Measurements from ENCODE around the gene CPEB4.

Gene CPEB4

DNA sequence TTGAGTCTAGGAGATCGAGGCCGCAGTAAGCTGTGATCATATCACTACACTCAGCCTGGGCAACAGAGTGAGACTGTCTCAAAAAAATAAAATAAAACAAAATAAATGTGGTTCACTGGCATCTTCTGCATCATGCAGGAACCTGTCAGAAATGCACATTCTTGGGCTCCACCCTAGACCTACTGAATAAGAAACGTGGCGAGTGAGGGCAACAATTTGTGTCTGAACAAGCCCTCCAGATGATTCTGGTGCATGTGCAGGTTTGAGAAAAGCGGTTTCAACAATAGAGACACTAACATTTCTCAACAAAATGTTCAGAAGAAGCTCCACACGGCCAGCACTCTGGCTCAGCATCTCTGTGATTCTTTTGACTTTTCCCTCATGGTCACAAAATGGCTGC lies 42.8 kb upstream of the CPEB4 start:
- Histone ChIP-seq H3K27me3 (replicated peaks; ENCODE audit: control insufficient read depth, insufficient read depth, low read length) (no peaks in the 10 kb centered on the region), H3K36me3 (ENCODE audit: control insufficient read depth, insufficient read depth, low read length) (no peaks in the 10 kb centered on the region), H3K4me3 (replicated peaks; ENCODE audit: low read depth, low read length) (no peak overlapping the region)
- TF ChIP-seq, protein P1, sequence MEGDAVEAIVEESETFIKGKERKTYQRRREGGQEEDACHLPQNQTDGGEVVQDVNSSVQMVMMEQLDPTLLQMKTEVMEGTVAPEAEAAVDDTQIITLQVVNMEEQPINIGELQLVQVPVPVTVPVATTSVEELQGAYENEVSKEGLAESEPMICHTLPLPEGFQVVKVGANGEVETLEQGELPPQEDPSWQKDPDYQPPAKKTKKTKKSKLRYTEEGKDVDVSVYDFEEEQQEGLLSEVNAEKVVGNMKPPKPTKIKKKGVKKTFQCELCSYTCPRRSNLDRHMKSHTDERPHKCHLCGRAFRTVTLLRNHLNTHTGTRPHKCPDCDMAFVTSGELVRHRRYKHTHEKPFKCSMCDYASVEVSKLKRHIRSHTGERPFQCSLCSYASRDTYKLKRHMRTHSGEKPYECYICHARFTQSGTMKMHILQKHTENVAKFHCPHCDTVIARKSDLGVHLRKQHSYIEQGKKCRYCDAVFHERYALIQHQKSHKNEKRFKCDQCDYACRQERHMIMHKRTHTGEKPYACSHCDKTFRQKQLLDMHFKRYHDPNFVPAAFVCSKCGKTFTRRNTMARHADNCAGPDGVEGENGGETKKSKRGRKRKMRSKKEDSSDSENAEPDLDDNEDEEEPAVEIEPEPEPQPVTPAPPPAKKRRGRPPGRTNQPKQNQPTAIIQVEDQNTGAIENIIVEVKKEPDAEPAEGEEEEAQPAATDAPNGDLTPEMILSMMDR (IDR thresholded peaks at IDR 0.05; ENCODE audit: insufficient read depth, low read length, poor library complexity, severe bottlenecking): no peak
- DNase-seq (ENCODE audit: extremely low read depth, insufficient read length): no peak

DNA sequence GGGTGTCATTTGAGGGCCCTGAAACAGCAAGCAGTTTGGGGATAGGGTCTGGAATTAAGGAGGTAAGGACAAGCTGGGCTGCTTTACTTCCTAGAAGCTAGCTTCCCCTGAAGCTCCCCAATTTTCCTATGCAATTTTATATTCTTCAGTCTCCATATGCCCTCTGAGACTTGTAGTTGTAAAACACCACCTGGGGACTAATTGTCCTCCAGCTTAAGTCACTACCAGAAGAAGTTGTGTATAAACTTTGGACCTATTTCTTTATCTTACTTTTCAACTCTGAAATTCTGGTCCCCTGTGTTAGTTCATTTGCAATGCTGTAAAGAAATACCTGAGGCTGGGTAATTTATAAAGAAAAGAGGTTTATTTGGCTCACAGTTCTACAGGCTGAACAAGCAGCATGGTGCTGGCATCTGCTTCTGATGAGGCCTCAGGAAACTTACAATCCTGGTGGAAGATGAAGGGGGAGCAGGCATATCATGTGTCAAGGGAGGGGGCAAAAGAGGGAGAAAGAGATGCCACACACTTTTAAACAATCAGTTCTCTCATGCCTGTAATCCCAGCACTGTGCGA lies 41.1 kb upstream of the CPEB4 start:
- no peaks in the 10 kb centered on the region for H3K27me3 ChIP-seq (replicated peaks; ENCODE audit: control insufficient read depth, insufficient read depth, low read length)
- no peak for DNase-seq (ENCODE audit: extremely low read depth, insufficient read length)
- TF ChIP-seq, protein P1 (IDR thresholded peaks at IDR 0.05; ENCODE audit: insufficient read depth, low read length, poor library complexity, severe bottlenecking): no peak
- no peaks in the 10 kb centered on the region for H3K36me3 ChIP-seq (ENCODE audit: control insufficient read depth, insufficient read depth, low read length)
- no peak overlapping the region for H3K4me3 ChIP-seq (replicated peaks; ENCODE audit: low read depth, low read length)

DNA sequence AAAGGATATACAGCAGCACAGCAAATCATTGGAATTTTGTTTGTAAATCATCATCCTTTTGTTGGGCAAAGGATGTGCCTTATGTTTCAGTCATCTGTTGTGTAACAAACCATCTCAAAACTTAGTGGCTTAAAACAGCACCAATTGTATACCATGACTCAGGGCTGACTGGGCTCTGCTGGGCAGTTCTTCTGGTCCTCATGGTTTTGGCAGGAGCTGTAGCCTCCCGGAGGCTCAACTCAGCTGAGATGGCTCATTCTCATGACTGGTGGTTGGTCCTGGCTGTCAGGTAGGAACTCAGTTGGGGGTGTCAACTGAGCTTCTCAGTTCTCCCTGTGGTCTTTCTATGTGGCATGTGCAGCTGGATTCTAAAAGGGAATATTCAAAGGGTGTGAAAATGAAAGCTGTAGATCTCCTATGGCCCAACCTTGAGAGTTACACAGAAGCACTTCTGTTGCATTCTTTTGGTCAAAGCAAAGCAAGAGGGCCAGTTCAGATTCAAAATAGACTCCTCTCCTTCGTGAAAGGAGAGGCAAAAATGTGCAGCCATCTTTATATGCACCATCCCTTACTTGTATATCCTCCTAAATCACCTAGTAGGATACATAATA lies 39.1 kb upstream of the CPEB4 start:
- no peak for DNase-seq (ENCODE audit: extremely low read depth, insufficient read length)
- Histone ChIP-seq H3K4me3 (replicated peaks; ENCODE audit: low read depth, low read length) (no peak overlapping the region), H3K27me3 (replicated peaks; ENCODE audit: control insufficient read depth, insufficient read depth, low read length) (no peaks in the 10 kb centered on the region), H3K36me3 (ENCODE audit: control insufficient read depth, insufficient read depth, low read length) (no peaks in the 10 kb centered on the region)
- TF ChIP-seq, protein P1 (IDR thresholded peaks at IDR 0.05; ENCODE audit: insufficient read depth, low read length, poor library complexity, severe bottlenecking): no peak

DNA sequence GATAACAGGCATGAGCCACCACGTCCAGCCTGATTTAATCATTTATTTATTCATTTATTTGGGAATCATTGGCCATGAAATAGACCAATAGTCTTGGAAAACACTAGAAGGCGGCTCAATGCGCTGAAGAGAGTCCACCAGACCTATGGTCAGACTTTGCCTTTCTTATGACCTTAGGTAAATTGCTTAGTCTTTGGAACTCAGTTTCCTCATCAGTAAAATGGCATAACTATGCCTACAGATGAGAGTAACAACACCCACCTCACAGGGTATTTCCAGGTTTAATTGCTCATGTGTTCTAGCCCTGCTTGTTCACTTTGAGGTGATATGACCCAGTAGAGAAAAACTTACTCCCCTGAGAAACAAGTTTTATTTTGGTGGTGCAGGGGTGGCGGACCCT lies 38.2 kb upstream of the CPEB4 start:
- TF ChIP-seq, protein P1 (IDR thresholded peaks at IDR 0.05; ENCODE audit: insufficient read depth, low read length, poor library complexity, severe bottlenecking): no peak
- no peaks in the 10 kb centered on the region for H3K27me3 ChIP-seq (replicated peaks; ENCODE audit: control insufficient read depth, insufficient read depth, low read length)
- no peak for DNase-seq (ENCODE audit: extremely low read depth, insufficient read length)
- no peak overlapping the region for H3K4me3 ChIP-seq (replicated peaks; ENCODE audit: low read depth, low read length)
- no peaks in the 10 kb centered on the region for H3K36me3 ChIP-seq (ENCODE audit: control insufficient read depth, insufficient read depth, low read length)

DNA sequence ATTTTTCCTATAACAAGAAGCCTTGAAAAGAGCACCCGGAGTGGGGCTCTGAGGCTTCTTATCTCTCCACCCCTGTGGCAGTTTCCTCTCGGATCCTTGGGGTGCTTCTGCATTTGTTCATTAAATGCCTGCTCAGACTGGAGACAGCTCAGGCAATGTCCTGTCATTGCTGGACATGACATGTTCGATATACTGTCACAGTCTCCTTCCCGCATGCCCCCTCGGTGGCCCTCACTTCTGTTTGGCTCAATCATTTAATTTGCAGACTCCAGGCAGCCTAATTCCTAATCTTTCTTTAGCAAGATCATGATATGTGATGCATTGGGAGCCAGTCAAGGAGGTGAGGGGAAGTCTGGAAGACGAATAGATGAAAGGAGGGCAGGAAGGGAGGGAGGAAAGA lies 37.5 kb upstream of the CPEB4 start:
- no peak for DNase-seq (ENCODE audit: extremely low read depth, insufficient read length)
- TF ChIP-seq, protein P1 (IDR thresholded peaks at IDR 0.05; ENCODE audit: insufficient read depth, low read length, poor library complexity, severe bottlenecking): no peak
- no peak overlapping the region for H3K4me3 ChIP-seq (replicated peaks; ENCODE audit: low read depth, low read length)
- H3K36me3 ChIP-seq (ENCODE audit: control insufficient read depth, insufficient read depth, low read length): no peaks in the 10 kb centered on the region
- H3K27me3 ChIP-seq (replicated peaks; ENCODE audit: control insufficient read depth, insufficient read depth, low read length): no peaks in the 10 kb centered on the region
